ENCODE results near the gene PCDH9.

PCDH9 gene

GRCh38 chr13:66577358-66577757, 652.8 kb downstream of the PCDH9 start:
- DNase-seq (ENCODE audit: low read depth in 3 of 3) = no peak

GRCh38 chr13:66576381-66576780, 653.8 kb downstream of the PCDH9 start:
- no peak for DNase-seq (ENCODE audit: low read depth in 3 of 3)

GRCh38 chr13:66574606-66575005, 655.5 kb downstream of the PCDH9 start:
- no peak for DNase-seq (ENCODE audit: low read depth in 3 of 3)

GRCh38 chr13:66567899-66568612, 662.1 kb downstream of the PCDH9 start:
- DNase-seq (ENCODE audit: low read depth in 3 of 3) = no peak

- DNase-seq (ENCODE audit: low read depth in 3 of 3) = no peak
Measured at GRCh38 chr13:66565279-66565678, 664.9 kb downstream of the PCDH9 start.

GRCh38 chr13:66563076-66563475, 667.1 kb downstream of the PCDH9 start:
- DNase-seq (ENCODE audit: low read depth in 3 of 3) = no peak

DNA sequence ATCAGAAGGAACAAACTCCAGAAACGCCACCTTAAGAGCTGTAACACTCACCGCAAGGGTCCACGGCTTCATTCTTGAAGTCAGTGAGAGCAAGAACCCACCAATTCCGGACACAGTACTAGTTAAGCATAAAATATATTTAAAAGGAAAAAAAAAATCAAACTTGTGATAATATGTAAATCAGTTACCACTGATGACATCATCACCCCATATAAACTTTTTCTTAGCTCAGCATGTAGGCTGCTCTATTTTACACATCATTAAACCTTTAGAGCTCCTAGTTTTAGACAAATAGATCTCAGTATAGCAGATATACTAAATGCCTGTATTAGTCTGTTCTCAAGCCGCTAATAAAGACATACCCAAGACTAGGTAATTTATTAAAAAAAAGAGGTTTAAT, 668.1 kb downstream of the PCDH9 start:
- DNase-seq (ENCODE audit: low read depth in 3 of 3) = no peak

- no peak for DNase-seq (ENCODE audit: low read depth in 3 of 3)
Measured at GRCh38 chr13:66560991-66561390, 669.1 kb downstream of the PCDH9 start.

DNA sequence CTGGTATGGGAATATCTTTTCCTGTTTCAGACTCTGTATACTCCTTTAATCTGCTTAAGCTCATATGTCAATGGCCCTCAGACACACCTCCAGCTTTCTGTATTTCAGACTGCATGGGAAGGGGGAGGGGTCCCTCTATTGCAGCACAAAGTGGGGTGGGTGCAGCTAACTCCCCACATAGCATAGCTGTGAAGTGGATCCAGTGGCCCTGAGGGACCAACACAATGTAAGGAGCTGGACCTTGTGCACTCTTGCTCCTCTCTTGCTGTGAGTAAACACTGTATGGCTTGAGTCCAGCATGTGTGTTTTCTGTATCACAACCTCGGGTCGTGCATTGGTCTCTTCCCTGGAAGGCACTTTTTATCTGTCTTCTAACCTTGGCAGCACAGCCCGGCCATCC, 669.9 kb downstream of the PCDH9 start:
- DNase-seq (ENCODE audit: low read depth in 3 of 3) = no peak

- DNase-seq (ENCODE audit: low read depth in 3 of 3) = no peak
Measured at GRCh38 chr13:66559093-66559492, 671.0 kb downstream of the PCDH9 start.

DNA sequence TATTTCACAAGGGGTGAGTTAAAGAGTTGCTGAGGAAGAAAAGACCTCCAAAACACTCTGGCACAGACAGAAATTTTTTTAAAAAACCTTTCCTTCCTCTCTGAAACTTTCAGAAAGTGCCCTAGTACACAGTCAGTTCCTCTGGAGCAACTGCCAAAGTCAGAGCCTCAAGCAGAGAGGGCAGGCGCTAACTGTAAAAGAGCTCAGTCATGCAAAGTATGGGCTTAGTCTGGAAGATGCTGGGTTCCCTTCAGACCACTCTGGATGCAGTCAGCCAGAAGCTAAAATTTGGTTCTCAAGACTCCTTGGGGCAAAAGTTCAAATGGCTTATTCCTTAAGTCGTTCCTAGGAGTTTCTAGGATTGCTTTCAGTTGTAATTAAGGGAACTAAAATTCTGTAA, 671.6 kb downstream of the PCDH9 start:
- DNase-seq (ENCODE audit: low read depth in 3 of 3) = no peak

- DNase-seq (ENCODE audit: low read depth in 3 of 3) = no peak
Measured at GRCh38 chr13:66557357-66557756, 672.8 kb downstream of the PCDH9 start.

GRCh38 chr13:66556306-66556705, 673.8 kb downstream of the PCDH9 start:
- DNase-seq (ENCODE audit: low read depth in 3 of 3) = no peak

- DNase-seq (ENCODE audit: low read depth in 3 of 3) = no peak
Measured at GRCh38 chr13:66553391-66553790, 676.7 kb downstream of the PCDH9 start.

GRCh38 chr13:66551128-66551527, 679.0 kb downstream of the PCDH9 start:
- no peak for DNase-seq (ENCODE audit: low read depth in 3 of 3)

GRCh38 chr13:66547685-66548084, 682.5 kb downstream of the PCDH9 start:
- no peak for DNase-seq (ENCODE audit: low read depth in 3 of 3)

- no peak for DNase-seq (ENCODE audit: low read depth in 3 of 3)
Measured at GRCh38 chr13:66546534-66547379, 683.4 kb downstream of the PCDH9 start.

DNA sequence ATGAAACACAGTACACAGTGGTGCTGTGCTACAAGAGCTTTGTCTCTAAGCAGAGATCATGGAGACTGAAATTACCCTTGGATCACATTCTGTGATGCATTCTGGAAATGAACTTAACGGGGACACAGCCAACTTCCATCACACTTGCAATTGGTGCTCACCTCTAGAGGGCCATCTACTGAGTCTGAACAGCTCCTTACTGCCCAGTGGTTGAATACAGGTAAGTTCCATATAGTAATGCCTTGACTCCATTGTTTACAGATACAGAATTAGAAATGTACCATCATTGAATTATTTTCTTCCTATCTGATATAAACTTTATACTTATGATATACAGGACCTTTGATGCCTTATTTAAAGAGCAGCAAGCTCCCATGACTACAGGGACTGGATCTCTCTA, 686.4 kb downstream of the PCDH9 start:
- no peak for DNase-seq (ENCODE audit: low read depth in 3 of 3)

DNA sequence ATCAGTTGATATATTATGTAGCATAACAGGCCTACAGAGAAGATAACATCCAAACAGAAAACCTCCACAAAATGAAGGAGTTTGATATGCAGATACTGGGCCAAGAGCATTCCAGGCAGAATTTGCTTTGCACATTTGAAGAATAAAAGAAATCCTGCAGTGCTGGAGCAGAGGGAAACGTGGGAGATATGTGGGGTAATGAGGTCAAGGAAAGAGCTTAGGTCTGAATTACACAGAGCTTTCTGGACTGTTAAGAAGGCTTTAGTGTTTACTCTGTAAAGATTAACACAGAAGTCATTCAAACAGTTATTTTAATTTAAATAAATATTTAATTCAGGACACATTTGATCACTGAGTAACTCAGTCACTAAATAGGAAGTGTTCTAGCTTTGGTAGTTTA, 692.7 kb downstream of the PCDH9 start:
- no peak for DNase-seq (ENCODE audit: low read depth in 3 of 3)

GRCh38 chr13:66536746-66537145, 693.4 kb downstream of the PCDH9 start:
- DNase-seq (ENCODE audit: low read depth in 3 of 3) = no peak

DNA sequence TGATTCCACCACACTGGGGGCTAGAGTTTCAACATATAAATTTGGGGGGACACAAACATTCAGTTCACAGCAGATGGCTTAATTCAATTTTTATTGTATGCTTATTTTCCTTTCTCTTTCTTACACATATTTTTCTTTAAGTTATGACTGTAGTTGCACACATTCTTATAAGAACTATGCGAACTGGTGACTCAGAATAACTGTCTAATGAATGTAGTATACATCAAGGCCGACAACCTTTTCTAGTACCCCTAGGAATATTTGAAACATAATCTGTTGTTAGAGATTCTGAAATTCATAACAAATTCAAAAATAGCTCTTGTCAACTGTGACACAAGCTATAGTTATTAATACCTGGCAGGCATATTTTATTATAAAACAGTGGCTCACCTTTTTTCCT, 695.6 kb downstream of the PCDH9 start:
- no peak for DNase-seq (ENCODE audit: low read depth in 3 of 3)

- no peak for DNase-seq (ENCODE audit: low read depth in 3 of 3)
Measured at GRCh38 chr13:66532845-66533244, 697.3 kb downstream of the PCDH9 start.

- no peak for DNase-seq (ENCODE audit: low read depth in 3 of 3)
Measured at GRCh38 chr13:66532146-66532545, 698.0 kb downstream of the PCDH9 start.
